ENCODE measurements around the gene METTL3. TPM values are rescaled to one million over a fixed set of nuclear protein-coding genes. Genes with fewer than 3 reads are reported as not detected.
A peak's percentile ranks its signal among the peaks of the same experiment; 100 is the strongest.

The METTL3 gene
- total RNA-seq, 2 donors from 2014 or later, result 24.2 to 28.9 TPM

- peak; percentile 63 for ATAC-seq
- no peak for DNase-seq
- intact Hi-C loops (cut with DNase I, micrococcal nuclease), result no loop called here
Measured at GRCh38 chr14:21498540-21499526, 12.3 kb downstream of the METTL3 start.

DNA sequence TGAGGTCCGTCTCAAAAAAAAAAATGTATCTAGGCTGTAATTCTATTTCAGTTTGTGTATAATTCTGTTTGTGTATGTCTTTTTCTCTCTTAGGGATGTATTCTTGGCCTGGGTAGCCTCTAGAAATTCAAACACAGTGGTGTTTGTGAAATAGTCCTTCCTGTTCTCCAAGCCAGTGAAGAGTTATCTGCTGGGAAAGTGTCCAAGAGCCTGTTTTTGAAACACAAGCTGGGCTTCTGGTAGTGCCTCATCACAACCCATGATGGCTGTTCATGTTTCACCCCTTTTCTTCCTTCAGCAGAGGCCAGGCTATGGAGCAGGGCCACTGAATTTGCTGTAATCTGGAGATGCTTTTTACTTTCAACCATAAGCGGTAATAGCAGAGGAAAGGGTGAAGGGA, 14.7 kb downstream of the METTL3 start:
- DNase-seq (no peak), ATAC-seq (no peak)
- intact Hi-C loops (cut with DNase I, micrococcal nuclease), result no loop called here

DNA sequence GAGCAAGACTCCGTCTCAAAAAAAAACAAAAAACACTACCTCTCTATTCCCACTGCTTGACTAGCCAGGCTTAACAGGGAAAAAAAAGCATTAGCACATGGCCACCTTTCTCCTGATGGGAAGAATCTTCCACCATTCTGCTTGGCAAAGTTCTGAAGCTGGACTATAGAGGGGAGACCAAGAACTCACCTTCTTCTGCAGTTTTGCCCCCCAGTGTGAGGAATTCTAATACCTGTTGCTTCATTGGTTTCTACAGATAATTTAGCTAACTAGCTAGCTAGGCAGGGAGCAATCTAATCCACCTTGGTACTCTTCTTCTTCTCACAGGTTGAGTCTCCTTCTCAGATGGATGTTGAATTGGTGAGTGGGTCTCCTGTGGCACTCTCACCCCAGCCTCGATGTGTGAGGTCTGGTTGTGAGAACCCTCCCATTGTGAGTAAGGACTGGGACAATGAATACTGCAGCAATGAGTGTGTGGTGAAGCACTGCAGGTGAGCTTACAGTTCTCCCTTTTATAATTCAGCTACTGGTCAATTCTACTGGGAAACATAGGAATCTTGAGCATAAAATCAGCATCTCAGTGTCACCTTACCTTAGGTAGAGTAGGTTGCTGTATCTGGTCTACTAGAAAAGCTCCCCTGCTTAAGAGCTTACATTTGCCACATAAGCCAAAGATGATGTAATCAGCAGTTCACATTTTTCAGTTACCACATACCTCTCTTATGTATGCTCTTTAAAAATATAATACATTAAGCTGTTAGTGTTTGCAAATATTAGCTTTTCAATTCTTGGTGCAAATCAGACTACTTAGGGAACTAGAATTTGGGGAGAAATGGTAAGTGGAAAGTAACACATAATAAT, 16.0 kb downstream of the METTL3 start:
- ATAC-seq (no peak), DNase-seq (no peak)
- intact Hi-C loops (cut with DNase I, micrococcal nuclease), result no loop called here

DNA sequence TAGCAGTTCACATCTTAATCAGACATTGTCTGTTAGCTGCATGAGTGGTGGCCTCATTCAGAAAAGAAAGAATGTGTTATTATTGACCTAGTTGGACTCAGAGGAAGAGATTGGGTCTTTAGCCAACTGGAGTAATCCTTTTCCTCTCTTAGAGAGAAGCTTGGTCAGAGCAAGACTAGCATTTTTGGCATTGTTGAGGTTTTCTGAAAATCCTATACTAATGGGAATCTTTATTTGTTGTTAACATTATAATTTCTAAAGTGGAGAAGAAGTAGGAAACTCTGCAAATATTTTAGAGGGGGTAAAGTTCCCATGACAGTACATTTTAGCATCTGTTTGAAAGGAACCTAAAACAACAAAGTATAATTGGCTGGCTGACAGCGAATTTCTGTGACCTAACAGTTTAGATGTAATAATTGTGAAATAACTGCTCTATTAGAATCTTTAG, 24.5 kb downstream of the METTL3 start:
- intact Hi-C loops (cut with DNase I, micrococcal nuclease), result no loop called here
- DNase-seq (no peak), ATAC-seq (no peak)

- ATAC-seq (peak; percentile 91), DNase-seq (peak; percentile 94 to 97)
- intact Hi-C loops (cut with DNase I, micrococcal nuclease), result no loop called here
Measured at GRCh38 chr14:21476925-21477681, 34.0 kb downstream of the METTL3 start, which contains the start of the genes RAB2B and TOX4. Gene RAB2B (minus strand): TSS chr14:21476959. CDS start chr14:21476872, 87 bp downstream. Gene TOX4 (plus strand): TSS chr14:21477195. CDS start chr14:21477279, 84 bp downstream.

GRCh38 chr14:21476523-21476924, 34.6 kb downstream of the METTL3 start:
- peak; percentile 86 for ATAC-seq
- intact Hi-C loops (cut with DNase I, micrococcal nuclease), result no loop called here

DNA sequence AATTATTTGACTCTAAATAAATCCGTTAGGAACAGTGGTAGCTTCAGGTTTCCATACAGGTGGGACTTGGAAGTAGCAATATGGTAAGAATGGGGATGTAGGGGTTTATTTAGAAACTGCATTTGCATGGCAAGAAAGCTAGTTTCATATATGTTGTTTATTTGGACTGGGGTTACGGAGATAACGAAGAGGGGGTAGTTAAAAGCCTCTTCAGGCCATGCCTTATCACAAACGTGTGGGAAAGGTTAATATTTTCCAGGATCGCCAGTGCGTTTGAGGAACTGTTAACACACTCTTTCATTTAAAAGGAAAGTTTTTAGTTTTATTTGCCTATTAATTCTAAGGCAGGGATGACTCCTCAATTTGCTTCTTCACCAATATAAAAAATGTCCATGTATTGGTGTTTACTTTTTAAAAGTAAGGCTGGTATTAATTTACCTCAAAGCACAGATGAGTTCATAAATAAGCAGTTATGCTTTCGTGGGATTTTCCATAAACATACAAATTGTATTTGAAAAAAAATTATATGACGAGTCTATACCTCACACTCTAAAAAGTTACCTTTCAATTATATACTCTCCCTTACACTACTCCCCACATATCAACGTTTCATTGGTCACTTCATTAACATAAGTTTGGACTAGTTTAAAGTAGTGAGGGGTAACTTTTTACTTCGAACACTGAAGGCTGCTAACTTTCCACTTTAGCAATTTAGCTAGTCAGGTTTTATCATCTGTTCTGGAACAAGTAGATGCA, 35.2 kb downstream of the METTL3 start:
- ATAC-seq (peak; percentile 45), DNase-seq (no peak)
- intact Hi-C loops (cut with DNase I, micrococcal nuclease), result no loop called here

More at GRCh38 chr14:21476523-21476924, 34.6 kb downstream of the METTL3 start:
- peak; percentile 90 to 96 for DNase-seq

DNA sequence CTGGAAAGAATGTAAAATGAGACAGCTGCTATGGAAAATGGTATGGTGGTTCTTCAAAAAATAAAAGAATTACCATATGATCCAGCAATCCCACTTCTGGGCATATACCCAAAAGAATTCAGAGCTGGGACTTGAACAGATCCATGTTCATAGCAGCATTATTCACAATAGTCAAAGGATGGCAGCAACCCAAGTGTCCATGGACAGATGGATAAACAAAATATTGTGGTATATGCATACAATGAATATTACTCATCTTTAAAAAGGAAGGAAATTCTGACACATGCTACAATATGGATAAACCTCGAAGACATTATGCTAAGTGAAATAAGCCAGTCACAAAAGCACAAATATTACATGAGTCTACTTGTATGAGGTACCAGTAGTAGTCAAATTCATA, 43.5 kb downstream of the METTL3 start:
- intact Hi-C loops (cut with DNase I, micrococcal nuclease), result no loop called here

DNA sequence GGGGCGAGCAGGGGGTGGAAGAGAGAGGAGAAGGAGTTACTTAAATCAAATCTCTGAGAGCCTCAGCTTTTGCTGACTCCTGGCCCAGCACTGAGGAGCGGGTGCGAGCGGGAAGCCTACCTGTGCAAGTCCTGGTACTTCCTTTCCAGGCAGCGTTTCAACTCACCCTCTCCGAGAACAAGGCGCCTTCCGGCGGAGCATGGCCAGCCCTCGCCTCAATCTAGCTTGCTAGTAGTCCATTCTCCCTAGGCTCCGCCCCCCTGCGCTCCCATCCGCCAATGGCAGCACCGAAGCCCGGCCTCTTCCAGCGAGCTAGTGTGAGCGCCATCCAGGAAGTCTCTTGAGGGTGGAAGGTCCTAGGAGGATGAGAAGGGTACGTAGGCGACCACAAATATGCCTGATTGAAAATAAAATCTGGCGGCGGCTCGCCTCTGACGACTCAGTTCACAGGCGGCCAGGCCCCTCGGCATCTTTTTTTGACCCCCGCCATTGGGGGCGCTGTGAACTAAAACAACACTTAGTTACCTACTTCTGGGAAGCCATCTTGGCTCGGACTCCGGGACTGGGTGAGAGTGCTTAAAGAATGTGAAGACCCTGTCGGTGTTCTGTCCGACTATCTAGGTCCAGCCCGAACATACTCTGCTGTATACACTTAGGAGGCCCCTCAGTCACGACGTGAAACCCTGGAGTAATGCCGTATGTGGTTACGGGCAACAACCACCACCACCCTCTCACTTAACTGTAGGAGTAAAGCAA, 55.0 kb downstream of the METTL3 start, which contains the start of gene CHD8:
TSS of gene CHD8 (minus strand) at position 212 of the 756 bp plus-strand sequence. CDS start 24,480 bp downstream, outside the sequence.
- intact Hi-C loops (cut with DNase I, micrococcal nuclease), result no loop called here
- peak; percentile 99 to 100 for DNase-seq
- peak; percentile 96 for ATAC-seq

More for the DNA sequence above, 43.5 kb downstream of the METTL3 start:
- DNase-seq (no peak), ATAC-seq (no peak)

- DNase-seq (no peak), ATAC-seq (peak; percentile 51)
- intact Hi-C loops (cut with DNase I, micrococcal nuclease), result no loop called here
Measured at GRCh38 chr14:21455592-21455911, 55.6 kb downstream of the METTL3 start.

GRCh38 chr14:21454843-21455544, 56.1 kb downstream of the METTL3 start:
- intact Hi-C loops (cut with DNase I, micrococcal nuclease), result no loop called here
- DNase-seq, result no peak

GRCh38 chr14:21449899-21450216, 61.3 kb downstream of the METTL3 start:
- ATAC-seq, result no peak
- intact Hi-C loops (cut with DNase I, micrococcal nuclease), result no loop called here
- DNase-seq, result no peak

More at GRCh38 chr14:21454843-21455544, 56.1 kb downstream of the METTL3 start:
- ATAC-seq, result peak; percentile 6

Other genes starting within 250 kb of the METTL3 start
- 100 to 1,000 TPM; 251 to 271 TPM for gene HNRNPC, start 241.9 kb downstream of the METTL3 start, total RNA-seq
- gene RPGRIP1, start 231.3 kb downstream of the METTL3 start, total RNA-seq, result under 1 TPM in 1 of 2 donors, not detected in 1; 0.17 TPM
- 10 to 100 TPM; 38.1 to 39.8 TPM for gene SUPT16H, start 127.3 kb downstream of the METTL3 start, total RNA-seq
- 10 to 100 TPM; 58.5 to 59.0 TPM for gene CHD8, start 55.2 kb downstream of the METTL3 start, total RNA-seq
- gene RAB2B, start 34.4 kb downstream of the METTL3 start, total RNA-seq, result 10 to 100 TPM; 13.3 to 16.0 TPM
- gene TOX4, start 34.1 kb downstream of the METTL3 start, total RNA-seq, result 10 to 100 TPM; 80.2 to 85.2 TPM
- 1 to 10 TPM; 1.1 to 3.8 TPM for gene SALL2, start 15.0 kb upstream of the METTL3 start, total RNA-seq
- gene OR10G3, start 68.7 kb upstream of the METTL3 start, total RNA-seq, result not detected
- not detected for gene OR10G2, start 123.6 kb upstream of the METTL3 start, total RNA-seq
- not detected for gene OR4E2, start 142.5 kb upstream of the METTL3 start, total RNA-seq
- gene OR4E1, start 162.5 kb upstream of the METTL3 start, total RNA-seq, result not detected